ENCODE results near the gene PLPPR2.
A peak's percentile ranks its signal among the peaks of the same experiment; 100 is the strongest.
"Not testable (repeated sequence)": the region's sequence is repeated elsewhere in the genome, so short reads cannot be mapped to it uniquely, and the experiment has no call there.

The PLPPR2 gene

GRCh38 chr19:11338569-11339253, 16.5 kb upstream of the PLPPR2 start:
- no peak for DNase-seq (ENCODE audit: low read depth)
- TF ChIP-seq MAX (IDR thresholded peaks at IDR 0.05; ENCODE audit: low read depth, low read length) (no peak), POLR2A (IDR thresholded peaks at IDR 0.05; ENCODE audit: extremely low read depth, insufficient read length) (no peak), CTCF (IDR thresholded peaks at IDR 0.05; ENCODE audit: low read depth, low read length) (no peak), MYC (IDR thresholded peaks at IDR 0.05; ENCODE audit: low read depth, low read length) (no peak)
- H3K4me3 ChIP-seq (ENCODE audit: low read depth, low read length) = peak overlapping the region; percentile 46

- TF ChIP-seq MYC (IDR thresholded peaks at IDR 0.05; ENCODE audit: low read depth, low read length) = no peak
- peak; percentile 50 for TF ChIP-seq POLR2A (IDR thresholded peaks at IDR 0.05; ENCODE audit: extremely low read depth, insufficient read length)
- peak within 1 kb of the TSS; percentile 46 for H3K4me3 ChIP-seq (ENCODE audit: low read depth, low read length)
These were observed 15.8 kb upstream of the PLPPR2 start, which contains the start of gene RAB3D for GRCh38 chr19:11339254-11340098. Gene RAB3D, minus strand, starts transcription at chr19:11339657. Its CDS starts 2,258 bp downstream, at chr19:11337399.

GRCh38 chr19:11340099-11340467, 15.1 kb upstream of the PLPPR2 start:
- peak overlapping the region; percentile 44 for H3K4me3 ChIP-seq (ENCODE audit: low read depth, low read length)
- not testable (repeated sequence) for DNase-seq (ENCODE audit: low read depth)

More at GRCh38 chr19:11339254-11340098, 15.8 kb upstream of the PLPPR2 start, which contains the start of gene RAB3D:
- DNase-seq (ENCODE audit: low read depth) = peak; percentile 93

GRCh38 chr19:11342429-11342828, 12.8 kb upstream of the PLPPR2 start:
- no peak for DNase-seq (ENCODE audit: low read depth)
- no peak overlapping the region for H3K4me3 ChIP-seq (ENCODE audit: low read depth, low read length)
- TF ChIP-seq CTCF (IDR thresholded peaks at IDR 0.05; ENCODE audit: low read depth, low read length) = no peak
- no peak for TF ChIP-seq MAX (IDR thresholded peaks at IDR 0.05; ENCODE audit: low read depth, low read length)
- TF ChIP-seq POLR2A (IDR thresholded peaks at IDR 0.05; ENCODE audit: extremely low read depth, insufficient read length) = no peak
- TF ChIP-seq MYC (IDR thresholded peaks at IDR 0.05; ENCODE audit: low read depth, low read length) = no peak

- no peak for DNase-seq (ENCODE audit: low read depth)
- TF ChIP-seq MYC (IDR thresholded peaks at IDR 0.05; ENCODE audit: low read depth, low read length) (no peak), MAX (IDR thresholded peaks at IDR 0.05; ENCODE audit: low read depth, low read length) (no peak), CTCF (IDR thresholded peaks at IDR 0.05; ENCODE audit: low read depth, low read length) (no peak), POLR2A (IDR thresholded peaks at IDR 0.05; ENCODE audit: extremely low read depth, insufficient read length) (no peak)
- H3K4me3 ChIP-seq (ENCODE audit: low read depth, low read length) = peak overlapping the region; percentile 84
These were observed 10.0 kb upstream of the PLPPR2 start for GRCh38 chr19:11345122-11345803.

GRCh38 chr19:11346104-11346940, 8.9 kb upstream of the PLPPR2 start, which contains the start of the genes CCDC159 and TMEM205:
Gene CCDC159, plus strand, starts transcription at chr19:11346519. Its CDS starts 88 bp downstream, at chr19:11346607.
Gene TMEM205, minus strand, starts transcription at chr19:11346268. Its CDS starts 649 bp downstream, at chr19:11345619.
- DNase-seq (ENCODE audit: low read depth) = peak; percentile 98
- peak within 1 kb of the TSS; percentile 84 for H3K4me3 ChIP-seq (ENCODE audit: low read depth, low read length)
- TF ChIP-seq MYC (IDR thresholded peaks at IDR 0.05; ENCODE audit: low read depth, low read length) (no peak; the same call in none of the 2 replicates), MAX (IDR thresholded peaks at IDR 0.05; ENCODE audit: low read depth, low read length) (peak; percentile 77), POLR2A (IDR thresholded peaks at IDR 0.05; ENCODE audit: extremely low read depth, insufficient read length) (peak; percentile 40), CTCF (IDR thresholded peaks at IDR 0.05; ENCODE audit: low read depth, low read length) (no peak)
